Islet precursor cell (in vitro differentiated cells): Measurements from ENCODE around the gene GRAMD4.

Source experiments
- DNase-seq: peaks from one replicate; pipeline ENCODE4 v3.0.0-alpha.2; 2018

Gene GRAMD4, protein sequence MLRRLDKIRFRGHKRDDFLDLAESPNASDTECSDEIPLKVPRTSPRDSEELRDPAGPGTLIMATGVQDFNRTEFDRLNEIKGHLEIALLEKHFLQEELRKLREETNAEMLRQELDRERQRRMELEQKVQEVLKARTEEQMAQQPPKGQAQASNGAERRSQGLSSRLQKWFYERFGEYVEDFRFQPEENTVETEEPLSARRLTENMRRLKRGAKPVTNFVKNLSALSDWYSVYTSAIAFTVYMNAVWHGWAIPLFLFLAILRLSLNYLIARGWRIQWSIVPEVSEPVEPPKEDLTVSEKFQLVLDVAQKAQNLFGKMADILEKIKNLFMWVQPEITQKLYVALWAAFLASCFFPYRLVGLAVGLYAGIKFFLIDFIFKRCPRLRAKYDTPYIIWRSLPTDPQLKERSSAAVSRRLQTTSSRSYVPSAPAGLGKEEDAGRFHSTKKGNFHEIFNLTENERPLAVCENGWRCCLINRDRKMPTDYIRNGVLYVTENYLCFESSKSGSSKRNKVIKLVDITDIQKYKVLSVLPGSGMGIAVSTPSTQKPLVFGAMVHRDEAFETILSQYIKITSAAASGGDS

DNA sequence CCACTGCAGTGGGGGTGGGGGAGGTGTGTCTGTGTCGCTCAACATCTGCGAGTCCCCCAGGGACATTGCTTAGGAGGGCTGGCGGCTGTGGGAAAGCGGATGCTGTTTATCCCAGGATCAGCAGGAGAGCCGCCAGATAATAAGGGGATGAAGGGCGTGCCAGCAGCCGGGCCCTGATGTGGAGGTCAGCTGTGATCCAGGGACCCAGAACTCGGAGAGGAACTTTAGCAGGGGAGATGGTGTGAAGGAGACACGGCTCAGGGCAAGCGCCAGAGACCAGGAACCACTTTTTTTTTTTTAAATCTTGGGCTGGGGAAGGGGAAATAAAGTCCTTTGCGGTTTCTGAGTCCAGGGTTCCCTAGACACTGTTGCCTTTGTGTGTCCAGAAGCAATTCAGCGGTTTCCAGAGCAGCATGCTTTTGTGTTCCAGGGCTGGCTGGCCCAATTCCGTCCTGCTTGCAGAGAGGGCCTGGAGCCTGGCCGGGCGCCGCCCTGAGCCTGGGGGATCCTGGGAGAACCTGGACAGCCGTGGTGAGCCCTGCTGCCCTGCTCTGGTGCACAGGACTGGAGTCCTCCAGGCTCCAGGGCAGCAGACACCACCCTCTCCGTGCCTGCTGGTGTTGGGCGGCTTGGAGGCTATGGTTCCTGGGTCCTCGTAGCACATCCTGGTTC is at the start of gene GRAMD4:
Gene GRAMD4, plus strand, starts transcription at position 557 of the 672 bp plus-strand sequence. CDS start 6,414 bp downstream, outside the sequence.
- DNase-seq: peak; percentile 42

DNA sequence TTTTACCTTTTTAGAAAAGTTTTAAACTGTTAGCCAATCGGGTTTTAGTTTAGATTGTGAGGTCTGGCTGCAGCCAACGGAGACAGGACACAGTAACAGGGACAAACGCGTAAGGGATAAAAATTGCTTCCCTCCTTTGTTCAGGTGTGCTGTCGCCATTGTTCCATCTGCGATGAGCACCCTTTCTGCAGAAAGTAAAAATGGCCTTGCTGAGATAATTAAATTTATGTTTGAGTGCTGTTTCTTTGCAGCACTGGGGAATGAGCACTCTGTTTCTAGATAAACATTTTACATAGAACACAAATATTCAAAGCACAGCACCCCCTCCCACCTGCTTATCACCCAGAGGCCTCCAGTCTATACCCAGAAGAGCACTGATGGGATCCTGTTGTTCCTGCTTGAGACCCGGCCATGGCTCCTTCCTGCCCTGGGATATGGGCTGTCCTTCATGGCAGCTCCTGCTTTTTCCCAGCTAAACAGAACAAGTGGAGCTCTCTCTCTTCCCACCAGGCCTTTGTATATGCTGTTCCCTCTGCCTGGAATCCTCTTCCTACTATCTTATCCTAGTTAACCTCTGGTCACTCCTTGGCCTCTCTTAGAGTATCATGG is 48.4 kb upstream of the GRAMD4 start:
- DNase-seq: no peak

DNA sequence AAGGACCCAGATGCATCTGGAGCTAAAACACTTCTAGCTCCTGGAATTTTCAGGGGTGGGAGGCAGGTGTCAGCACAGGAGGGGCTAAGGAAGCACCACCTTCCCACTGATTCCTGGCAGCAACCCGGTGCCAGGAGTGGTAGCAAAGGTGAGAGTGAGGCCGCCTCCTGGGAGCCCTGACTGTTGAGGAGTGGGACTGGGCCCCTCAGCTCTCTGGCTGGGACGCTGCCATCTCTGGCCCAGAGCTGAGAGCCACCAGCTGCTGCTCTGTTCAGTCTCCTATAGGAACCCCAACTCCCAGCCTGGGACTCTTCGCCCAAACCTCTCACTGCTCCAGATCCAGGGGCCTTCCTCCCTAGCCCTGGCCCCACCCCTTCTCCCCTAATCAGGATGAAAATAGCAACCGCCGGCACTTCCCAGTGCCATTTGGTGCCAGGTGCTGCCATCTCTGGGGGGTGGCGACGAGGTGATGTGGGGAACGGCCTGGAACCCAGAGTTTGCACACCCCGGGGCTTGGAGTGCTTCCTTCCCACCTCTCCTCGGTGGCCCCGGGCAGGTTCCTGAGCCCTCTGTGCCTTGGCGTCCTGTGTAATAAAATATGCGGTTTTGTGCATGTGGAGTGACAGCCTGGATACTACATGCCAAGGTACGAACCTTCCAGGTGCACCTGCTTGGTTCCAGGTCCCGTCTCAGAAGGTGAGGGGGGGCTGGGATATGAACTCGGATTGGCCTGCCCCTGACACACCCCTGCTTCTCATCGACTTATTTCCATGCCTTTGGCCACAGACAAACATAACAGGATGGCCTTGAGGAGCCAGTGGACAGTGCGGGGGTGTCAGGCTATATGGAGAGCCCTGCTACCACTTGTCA is 47.0 kb upstream of the GRAMD4 start:
- DNase-seq: no peak

DNA sequence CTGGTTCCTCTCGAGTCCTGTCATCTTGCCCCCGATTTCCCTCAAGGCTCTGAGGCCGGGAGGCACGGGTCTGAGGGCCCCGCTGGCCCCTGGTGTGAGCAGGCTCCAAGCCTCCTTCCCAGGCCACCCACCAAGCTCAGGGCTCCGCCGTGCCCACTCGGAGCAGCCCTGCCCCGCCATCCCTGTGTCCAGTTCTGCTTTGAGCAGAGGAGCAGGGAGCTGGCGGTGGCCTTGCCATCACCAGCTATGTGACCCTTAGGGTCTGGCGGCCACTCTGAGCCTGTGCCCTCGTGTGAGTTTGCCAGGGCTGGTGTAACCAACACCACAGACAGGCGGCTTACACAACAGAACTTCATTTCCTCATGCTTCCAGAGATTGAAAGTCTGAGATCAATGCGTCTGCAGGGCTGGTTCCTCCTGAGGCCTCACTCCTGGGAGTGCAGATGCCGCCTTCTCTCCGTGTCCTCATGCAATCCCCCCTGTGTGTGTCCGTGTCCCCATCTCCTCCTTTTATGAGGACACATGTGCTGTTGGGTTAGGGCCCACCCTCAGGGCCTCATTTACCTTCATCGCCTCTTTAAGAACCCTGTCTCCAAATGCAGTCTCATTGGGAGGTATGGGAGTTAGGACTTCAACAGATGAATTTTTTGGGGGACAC is 46.3 kb upstream of the GRAMD4 start:
- no peak for DNase-seq

DNA sequence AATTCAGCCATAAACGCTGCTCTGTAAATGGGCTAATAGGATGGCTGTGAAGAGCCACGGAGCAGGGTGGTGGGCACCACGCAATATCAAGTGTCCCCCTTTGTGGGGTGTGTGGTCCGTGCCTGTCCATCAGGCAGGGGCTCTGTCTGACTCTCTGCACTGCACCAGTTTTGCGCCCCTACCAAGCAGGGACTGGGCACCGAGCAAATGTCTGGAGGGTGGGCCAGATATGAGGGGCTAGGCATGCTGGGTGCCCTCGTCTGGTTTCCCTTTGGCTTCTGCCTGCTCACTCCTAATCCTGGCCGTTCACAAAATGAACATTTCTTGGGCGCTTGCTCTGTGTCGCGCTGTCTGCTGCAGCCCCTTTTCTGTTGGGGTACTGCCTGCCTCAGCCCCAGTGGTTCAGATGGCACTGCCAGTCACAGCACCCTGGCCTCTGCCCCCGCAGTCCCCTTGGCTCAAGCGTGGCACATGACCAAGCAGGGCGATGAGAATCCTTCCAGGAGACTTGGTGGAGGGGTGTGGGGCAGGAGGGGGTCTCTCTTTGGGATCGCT is 45.7 kb upstream of the GRAMD4 start:
- no peak for DNase-seq

DNA sequence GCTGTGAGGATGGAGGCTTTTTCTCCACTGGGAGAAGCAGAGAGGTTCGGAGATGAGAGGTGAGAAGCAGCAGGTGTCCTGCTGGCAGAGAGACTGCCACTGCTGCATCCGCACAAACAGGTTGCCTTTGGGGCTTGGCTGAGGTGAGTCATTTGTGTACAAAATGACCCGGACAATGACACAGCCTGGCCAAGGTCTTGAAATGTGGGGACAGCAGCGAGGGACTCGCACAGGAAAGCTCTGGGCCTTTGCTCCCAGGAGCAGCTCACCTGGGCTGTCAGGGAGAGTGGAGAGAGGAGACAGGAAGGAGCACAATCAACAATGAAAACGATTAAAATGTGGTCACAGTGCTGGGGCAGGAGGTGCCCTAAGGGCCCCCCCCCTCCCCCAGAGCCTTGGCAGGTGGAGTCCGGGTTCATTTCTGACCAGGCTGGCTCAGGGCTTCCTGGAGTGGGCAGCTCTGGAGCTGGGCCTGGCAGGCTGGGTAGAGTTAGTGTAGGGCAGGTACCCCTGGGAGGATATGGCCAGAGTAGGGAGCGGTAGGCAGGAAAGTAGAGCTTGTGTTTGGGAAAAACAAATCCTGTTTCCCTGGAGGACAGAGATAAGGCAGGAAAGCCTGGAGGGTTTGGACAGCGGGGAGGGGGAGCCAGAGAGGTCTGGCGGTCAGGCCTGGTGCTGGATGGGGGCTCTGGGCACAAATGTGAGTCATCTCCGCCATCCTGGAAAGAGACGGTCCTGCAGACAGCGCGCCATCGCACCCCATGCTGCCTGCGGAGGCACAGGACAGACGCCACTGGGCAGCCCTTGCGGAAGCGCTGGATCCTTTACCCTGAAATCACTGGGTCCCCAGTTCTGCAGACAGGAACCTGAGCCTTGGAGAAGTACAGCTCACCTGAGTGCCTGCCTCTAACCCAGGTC is 44.9 kb upstream of the GRAMD4 start:
- DNase-seq: peak; percentile 96

DNA sequence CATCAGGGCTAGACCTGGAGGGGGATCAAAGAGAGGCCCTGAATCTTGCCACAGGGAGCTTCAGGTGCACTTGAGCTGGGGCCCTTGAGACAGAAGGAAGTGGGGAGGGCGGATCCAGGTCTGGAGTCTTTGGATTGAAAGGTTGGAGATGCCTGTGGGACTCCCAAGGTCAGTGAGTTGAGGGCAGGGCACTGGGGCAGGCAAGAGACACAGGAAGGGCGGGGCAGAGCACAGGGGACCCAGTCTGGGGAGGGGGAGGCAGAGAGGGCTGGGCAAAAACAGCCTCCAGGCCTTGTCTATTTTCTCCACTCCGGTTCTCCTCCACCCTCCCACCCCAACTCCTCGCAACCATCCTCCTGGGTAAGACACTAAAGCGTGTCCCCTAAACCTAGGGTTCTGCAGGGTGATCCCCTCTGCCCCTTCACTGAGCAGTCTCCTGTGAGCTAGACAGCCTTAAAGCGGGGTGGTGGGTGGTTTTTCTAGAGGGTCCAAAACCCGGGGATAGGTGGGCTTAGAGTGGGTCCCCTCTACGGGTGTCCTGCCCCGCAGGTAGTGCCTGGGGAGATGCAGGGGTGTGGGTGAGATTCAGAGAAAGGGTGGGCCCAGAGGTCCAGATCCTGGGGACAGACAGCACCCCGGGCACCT is 44.2 kb upstream of the GRAMD4 start:
- DNase-seq: peak; percentile 85

DNA sequence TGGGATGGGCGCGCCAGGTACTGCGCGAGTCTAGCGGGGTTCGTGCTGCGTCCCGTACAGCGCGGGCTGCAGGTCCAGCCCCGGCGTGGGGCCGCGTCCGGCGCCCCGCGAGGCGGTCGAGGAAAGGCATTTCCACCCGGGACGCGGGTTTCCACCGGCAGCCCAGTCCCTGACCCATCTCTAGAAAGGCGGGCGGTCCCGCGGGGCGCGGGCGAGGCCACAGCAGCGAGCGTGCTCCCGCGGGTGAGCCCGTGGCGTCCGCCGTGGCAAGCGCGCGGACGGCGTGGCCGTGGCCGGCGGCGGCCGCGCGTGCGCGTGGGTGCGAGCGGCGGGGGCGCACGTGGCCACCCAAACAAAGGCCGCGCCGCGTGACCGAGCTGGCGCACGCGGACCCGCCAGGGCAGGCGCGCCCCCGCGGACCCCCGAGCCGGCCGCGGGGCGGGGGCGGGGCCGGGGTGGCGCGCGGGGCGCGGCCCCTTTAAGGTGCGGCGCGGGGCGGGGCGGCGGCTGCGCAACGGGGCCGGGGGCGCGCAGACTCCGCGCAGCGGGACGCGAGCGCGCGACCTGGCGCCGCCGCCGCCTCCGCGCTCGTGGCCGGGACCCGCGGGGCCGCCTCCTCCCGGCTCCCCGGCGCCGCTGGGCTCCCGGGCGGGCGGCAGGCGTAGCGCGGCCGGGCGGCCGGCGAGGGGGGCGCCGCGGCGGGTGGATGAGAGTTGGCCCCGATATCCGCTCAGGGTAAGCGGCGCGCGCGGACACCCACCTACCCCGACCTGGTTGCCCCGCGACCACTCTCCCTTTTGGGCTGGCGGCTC is 43.4 kb upstream of the GRAMD4 start:
- DNase-seq: no peak

DNA sequence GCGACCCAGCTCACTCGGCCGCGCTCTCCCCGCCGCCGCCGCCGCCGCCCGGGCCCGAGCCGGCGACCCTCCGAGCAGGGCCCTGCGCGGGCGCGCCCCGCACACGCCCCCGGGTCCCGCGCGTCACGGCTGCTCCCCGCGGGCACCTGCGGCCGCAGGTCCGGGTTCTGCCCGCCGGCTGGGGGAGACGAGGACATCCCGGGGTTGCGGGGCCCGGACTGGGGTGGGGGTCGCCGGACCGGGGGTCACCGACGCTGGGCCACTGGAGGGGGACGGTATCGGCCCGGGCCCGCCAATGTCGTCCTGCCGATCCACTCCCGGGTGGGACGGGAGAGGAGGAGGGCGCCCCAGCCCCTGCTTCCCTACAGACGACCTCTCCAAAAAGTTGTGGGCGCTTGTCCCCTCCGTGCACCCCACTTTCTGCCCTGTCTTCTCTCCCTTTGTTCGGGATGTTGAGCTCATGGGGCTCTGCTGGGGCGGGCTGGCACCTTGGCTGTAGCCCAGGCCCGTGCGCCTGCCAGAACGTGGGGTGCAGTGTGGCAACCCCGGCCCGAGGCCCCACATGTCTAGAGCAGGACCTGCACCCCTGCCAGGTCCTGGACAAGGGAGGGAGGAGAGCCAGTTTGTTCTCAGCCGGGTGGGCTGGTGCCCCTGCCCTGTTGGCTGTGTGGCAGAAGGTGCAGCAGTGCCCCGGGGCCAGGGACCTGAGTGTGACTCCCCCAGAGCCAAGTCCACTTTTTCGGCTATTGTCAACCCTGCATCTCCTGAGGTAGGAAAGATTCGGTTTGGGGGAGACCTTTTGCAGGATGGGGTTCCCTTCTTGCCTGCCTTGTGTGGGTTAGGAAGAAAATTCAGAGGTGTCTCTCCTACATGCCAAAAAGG is 42.6 kb upstream of the GRAMD4 start:
- DNase-seq: no peak

DNA sequence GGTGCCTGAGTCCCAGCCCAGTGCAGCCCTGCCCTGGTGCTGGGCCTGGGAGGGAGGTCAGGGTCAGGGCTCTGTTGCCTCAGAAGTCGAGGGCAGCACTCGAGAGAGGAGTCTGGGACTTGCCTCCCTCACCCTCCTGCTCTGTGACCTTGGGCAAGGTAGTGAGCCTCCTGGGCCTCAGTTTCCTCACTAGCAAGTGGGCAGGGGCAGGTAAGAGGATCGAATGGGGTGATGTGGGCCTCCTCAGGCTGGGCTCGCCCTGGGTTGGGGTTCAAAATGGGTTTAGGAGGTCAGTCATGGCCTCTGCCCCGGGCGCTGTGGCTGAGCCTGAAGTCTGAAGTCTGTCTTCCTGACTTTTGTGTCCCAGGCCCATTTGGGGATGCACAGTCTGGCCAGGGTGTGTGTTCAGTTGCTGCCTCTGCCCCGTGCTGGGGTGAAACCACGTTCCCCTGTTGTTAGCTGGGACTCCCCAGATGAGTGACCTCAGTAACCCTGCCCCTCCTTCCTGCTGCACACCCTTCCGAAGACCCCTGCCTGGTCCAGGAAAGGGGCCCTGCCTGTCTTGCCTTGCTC is 41.8 kb upstream of the GRAMD4 start:
- no peak for DNase-seq

DNA sequence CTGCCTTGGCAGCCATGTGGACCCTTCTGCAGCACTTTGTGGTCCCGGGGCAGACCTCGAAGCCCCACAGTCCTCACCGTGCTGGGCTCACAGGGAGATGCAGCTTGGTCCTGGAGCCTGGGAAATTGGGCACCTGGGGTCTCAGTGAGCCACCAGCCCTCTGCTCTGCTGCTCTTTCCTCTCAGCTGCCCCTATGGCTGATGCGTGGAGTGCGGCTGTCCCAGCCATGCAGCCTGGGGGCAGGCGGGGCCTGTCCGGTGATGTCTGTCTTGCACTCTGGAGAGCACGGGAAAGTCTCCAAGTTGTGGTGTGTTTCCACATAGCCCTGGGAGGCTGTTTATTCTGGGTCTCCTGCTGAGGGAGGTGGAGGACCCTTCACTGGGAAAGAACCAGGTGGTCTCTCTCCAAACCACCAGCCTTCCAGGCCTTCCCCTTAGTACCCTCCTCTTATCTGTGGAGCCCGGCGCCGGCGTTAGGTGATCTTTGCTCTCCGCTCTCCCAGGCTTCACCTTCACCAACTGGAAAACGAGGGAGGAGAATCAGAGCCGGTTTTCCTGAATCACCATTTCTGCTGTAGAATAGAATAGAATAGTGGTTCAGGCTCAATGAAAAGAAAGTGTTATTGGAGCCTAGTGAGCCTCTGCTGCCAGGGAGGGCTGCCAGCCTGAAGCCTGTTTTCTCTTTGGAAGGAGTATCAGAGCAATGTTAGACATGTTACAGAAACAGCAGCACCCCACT is 41.2 kb upstream of the GRAMD4 start:
- peak; percentile 87 for DNase-seq

DNA sequence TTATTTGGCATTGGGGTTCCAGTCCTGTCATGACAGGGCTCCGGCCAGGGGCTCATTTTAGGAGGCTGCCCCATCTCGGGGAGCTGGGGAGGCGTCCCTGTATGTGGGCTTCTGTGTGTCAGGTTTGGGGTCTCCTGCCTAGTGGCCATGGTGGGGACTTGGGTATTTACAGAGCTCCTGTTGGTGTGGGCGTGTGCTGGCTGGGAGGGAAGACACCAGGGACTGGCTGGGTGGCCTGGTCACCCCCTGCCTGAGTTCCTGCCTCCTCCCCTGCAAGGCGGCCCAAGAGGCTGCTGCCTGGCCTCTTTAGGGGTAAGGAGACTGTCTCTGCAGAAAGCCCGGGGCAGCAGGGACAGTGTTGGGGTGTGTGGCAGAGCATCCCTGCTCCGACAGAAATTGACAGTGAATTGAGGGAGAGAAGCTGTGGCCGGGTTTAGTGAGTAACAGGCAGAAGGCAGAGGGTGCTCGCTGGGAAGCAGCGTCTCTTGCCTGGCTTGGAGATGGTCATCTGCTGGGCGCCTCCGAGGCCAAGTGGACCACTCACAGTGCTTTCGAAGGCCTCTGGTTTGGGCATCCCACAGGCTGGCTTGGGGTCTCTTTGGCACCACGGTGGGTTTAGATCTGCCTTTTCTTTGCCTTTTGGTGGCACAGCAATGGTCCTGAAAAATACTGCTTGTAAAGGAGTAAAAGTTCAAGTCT is 40.3 kb upstream of the GRAMD4 start:
- DNase-seq: no peak

DNA sequence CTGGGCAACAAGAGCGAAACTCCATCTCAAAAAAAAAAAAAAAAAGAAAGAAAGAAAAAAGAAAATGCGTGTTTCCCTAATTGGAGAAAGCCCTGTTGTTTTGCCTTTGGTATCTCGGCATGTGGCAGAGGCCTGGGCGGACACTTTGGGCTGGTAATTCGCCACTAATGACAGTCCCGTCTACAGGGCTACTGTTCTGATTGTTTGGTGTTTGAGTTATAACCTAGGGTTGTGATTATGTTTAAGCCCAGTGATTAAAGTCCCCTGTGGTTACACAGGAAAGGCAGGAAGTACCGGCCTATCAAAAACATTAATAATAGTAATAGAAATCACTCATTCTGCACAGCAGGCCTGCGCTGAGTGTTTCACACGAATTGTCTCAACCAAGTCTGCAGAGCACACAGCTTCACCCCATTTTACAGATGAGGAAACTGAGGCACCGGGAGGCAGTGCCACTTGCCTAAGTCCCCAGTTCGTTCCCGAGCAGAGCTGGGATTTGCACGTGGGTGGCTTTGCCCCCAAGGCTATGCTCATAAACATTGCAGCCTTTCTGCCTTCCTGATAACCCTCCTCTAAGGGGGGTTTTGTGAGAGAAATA is 39.1 kb upstream of the GRAMD4 start:
- DNase-seq: no peak

DNA sequence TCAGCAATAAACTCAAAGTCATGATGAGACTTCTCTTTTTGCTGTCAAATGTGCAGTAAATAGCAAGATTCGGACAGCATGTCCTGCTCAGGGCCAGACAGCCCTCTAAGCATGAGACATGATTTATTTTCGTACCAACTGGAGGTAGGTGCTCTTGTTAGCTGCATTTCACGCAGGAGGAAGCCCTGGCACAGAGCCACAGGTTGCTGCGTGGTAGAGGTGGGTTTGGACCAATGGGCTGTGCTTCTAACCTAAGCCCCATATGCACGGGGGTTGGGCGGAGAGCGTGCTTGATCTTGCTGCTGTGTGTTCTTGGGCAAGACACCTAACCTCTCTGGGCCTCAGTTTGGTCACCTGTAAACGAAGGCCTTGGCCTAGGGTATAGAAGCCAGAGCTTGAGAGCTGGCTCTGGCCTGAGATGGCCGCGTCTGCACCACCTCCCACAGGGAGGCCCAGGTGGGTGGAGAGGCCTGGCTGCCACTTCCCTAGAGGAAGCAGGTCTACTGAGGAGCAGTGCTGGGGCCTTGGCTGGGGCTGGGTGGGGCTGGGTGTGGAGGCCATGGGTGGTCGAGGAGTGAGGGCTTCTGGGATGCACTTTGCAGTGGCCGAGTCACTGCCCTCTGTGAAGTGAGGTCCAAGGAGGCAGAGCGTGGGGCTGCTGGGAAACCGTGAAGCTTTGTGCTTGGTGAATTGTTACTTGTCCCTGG is 38.5 kb upstream of the GRAMD4 start:
- DNase-seq: no peak

DNA sequence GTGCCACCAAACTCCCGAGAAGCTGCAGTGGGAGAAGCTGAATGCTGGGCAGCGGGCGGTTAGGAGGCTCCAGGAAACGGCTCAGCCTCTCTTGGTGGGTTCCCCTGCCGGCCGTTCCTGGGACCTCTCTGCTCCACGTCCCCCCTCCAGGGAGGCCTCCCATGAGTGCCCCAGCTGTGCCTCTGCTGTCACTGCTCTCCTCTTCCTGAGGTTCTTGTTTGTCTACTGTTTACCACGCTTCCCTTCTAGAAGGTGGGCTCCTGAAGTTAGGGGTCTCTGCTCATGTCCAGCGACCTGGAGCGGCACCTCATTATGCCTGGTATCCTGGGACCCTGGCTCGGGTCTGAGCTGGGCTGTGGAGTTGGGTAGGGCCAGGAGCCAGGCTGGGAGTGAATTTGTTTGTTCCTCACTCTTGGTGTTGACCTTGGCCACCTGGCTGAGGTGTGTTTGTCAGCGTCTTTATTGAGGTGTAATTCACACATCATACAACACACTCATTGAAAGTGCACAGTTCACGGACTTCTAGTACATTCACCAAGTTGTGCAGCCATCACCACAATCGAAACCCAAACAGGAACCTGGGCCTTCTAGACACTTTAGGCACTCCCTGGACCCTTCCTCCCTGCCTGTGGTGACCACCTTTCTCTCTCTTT is 37.8 kb upstream of the GRAMD4 start:
- DNase-seq: no peak
